HEK293 (cell line): ENCODE measurements around the gene DLG2.

Experiments used
- CTCF ChIA-PET: fragments of 350-600 bp; formaldehyde crosslinking; extraction: SDS; loops from one replicate; lab custom pipeline; 2021; ENCODE audit warnings: antibody characterized with exemption; lab: Yijun Ruan, JAX
- POLR2A ChIA-PET: fragments of 300-600 bp; formaldehyde crosslinking; extraction: SDS; loops from one replicate; lab custom pipeline; 2020; ENCODE audit warnings: antibody characterized with exemption, inconsistent platforms; lab: Yijun Ruan, JAX
- H3K27ac ChIP-seq: fragments of 200-500 bp; sonication (Bioruptor generic); 2 replicates; pipeline ENCODE4 v1.5.1; 2014; ENCODE audit warnings: low read depth, low read length, control low read depth, inconsistent platforms; ENCODE audit errors: extremely low read depth
- H3K36me3 ChIP-seq, 2 experiments: fragments of 200-500 bp in 1 of 2; sonication (Bioruptor generic) in 1 of 2; 1 replicate in 1 of 2; 2 replicates in 1 of 2; pipeline ENCODE4 v1.5.1; 2014 to 2017; ENCODE audit warnings: inconsistent platforms in 2 of 2, low read length in 2 of 2; ENCODE audit not compliant: control insufficient read depth in 2 of 2, insufficient read depth in 1 of 2
- H3K4me1 ChIP-seq: fragments of 200-500 bp; sonication (Bioruptor generic); 2 replicates; pipeline ENCODE4 v1.5.1; 2014; ENCODE audit warnings: mild to moderate bottlenecking, low read length, inconsistent platforms; ENCODE audit not compliant: control insufficient read depth, insufficient read depth
- H3K4me3 ChIP-seq: 2 replicates; pipeline ENCODE4 v1.5.1; 2011; ENCODE audit warnings: low read depth, mild to moderate bottlenecking, control low read depth, low read length, moderate library complexity
- H3K9me3 ChIP-seq: fragments of 200-500 bp; sonication (Bioruptor generic); 2 replicates; pipeline ENCODE4 v1.5.1; 2014; ENCODE audit warnings: low read depth, low read length, inconsistent platforms; ENCODE audit not compliant: control insufficient read depth, insufficient read depth
- HOXA7 ChIP-seq: sonication (generic); formaldehyde crosslinking; IDR thresholded peaks from 2 replicates; pipeline ENCODE4 v1.8.1; 2022; ENCODE audit warnings: missing genetic modification reagents, borderline replicate concordance
- KLF1 ChIP-seq: fragments of 450-650 bp; formaldehyde crosslinking; IDR thresholded peaks from 2 replicates; pipeline ENCODE4 v1.5.1; 2016; ENCODE audit warnings: missing biosample characterization, missing genetic modification characterization
- RBAK ChIP-seq: fragments of 450-650 bp; formaldehyde crosslinking; IDR thresholded peaks from 2 replicates; pipeline ENCODE4 v1.5.1; 2016; ENCODE audit warnings: missing biosample characterization, missing genetic modification characterization
- SCRT1 ChIP-seq: fragments of 450-650 bp; formaldehyde crosslinking; IDR thresholded peaks from 2 replicates; pipeline ENCODE4 v1.5.1; 2016; ENCODE audit warnings: missing biosample characterization, missing genetic modification characterization, borderline replicate concordance
- ZBTB21 ChIP-seq: fragments of 450-650 bp; formaldehyde crosslinking; IDR thresholded peaks from 2 replicates; pipeline ENCODE4 v1.5.1; 2017; ENCODE audit warnings: missing biosample characterization, missing genetic modification characterization
- ZNF146 ChIP-seq: fragments of 450-650 bp; formaldehyde crosslinking; IDR thresholded peaks from 2 replicates; pipeline ENCODE4 v1.5.1; 2016; ENCODE audit warnings: missing biosample characterization, missing genetic modification characterization
- ZNF157 ChIP-seq: fragments of 450-650 bp; formaldehyde crosslinking; IDR thresholded peaks from 2 replicates; pipeline ENCODE4 v1.5.1; 2016; ENCODE audit warnings: missing biosample characterization, missing genetic modification characterization
- ZNF214 ChIP-seq: fragments of 450-650 bp; formaldehyde crosslinking; IDR thresholded peaks from 2 replicates; pipeline ENCODE4 v1.5.1; 2017; ENCODE audit warnings: missing biosample characterization, mild to moderate bottlenecking, missing genetic modification characterization, borderline replicate concordance
- ZNF423 ChIP-seq: fragments of 450-650 bp; formaldehyde crosslinking; IDR thresholded peaks from 2 replicates; pipeline ENCODE4 v1.5.1; 2016; ENCODE audit warnings: missing biosample characterization, missing genetic modification characterization
- ZNF514 ChIP-seq: fragments of 450-650 bp; formaldehyde crosslinking; IDR thresholded peaks from 2 replicates; pipeline ENCODE4 v1.5.1; 2016; ENCODE audit warnings: missing biosample characterization, missing genetic modification characterization
- ZNF548 ChIP-seq: fragments of 450-650 bp; formaldehyde crosslinking; IDR thresholded peaks from 2 replicates; pipeline ENCODE4 v1.5.1; 2016; ENCODE audit warnings: missing biosample characterization, missing genetic modification characterization
- ZNF560 ChIP-seq: fragments of 450-650 bp; formaldehyde crosslinking; IDR thresholded peaks from 2 replicates; pipeline ENCODE4 v1.5.1; 2017; ENCODE audit warnings: missing biosample characterization, missing genetic modification characterization, borderline replicate concordance
- ZNF621 ChIP-seq: fragments of 450-650 bp; formaldehyde crosslinking; IDR thresholded peaks from 2 replicates; pipeline ENCODE4 v1.5.1; 2017; ENCODE audit warnings: missing biosample characterization, missing genetic modification characterization
- ZNF654 ChIP-seq: fragments of 450-650 bp; formaldehyde crosslinking; IDR thresholded peaks from 2 replicates; pipeline ENCODE4 v1.5.1; 2016; ENCODE audit warnings: low read depth, missing biosample characterization, missing genetic modification characterization
- ZNF670 ChIP-seq: fragments of 450-650 bp; formaldehyde crosslinking; IDR thresholded peaks from 2 replicates; pipeline ENCODE4 v1.5.1; 2016; ENCODE audit warnings: missing biosample characterization, missing genetic modification characterization, low read depth
- ZNF768 ChIP-seq: fragments of 450-650 bp; formaldehyde crosslinking; IDR thresholded peaks from 2 replicates; pipeline ENCODE4 v1.5.1; 2018; ENCODE audit warnings: missing biosample characterization, mild to moderate bottlenecking, missing genetic modification characterization
- ZNF776 ChIP-seq: fragments of 450-650 bp; formaldehyde crosslinking; IDR thresholded peaks from 2 replicates; pipeline ENCODE4 v1.5.0; 2017; ENCODE audit warnings: missing biosample characterization, missing genetic modification characterization, borderline replicate concordance
- ZSCAN23 ChIP-seq: fragments of 450-650 bp; formaldehyde crosslinking; IDR thresholded peaks from 2 replicates; pipeline ENCODE4 v1.5.1; 2016; ENCODE audit warnings: missing biosample characterization, missing genetic modification characterization
- TF ChIP-seq, protein P1 (sequence below): fragments of 450-650 bp; formaldehyde crosslinking; IDR thresholded peaks from 2 replicates; pipeline ENCODE4 v1.5.1; 2016; ENCODE audit warnings: missing biosample characterization, missing genetic modification characterization
- TF ChIP-seq, protein P2 (sequence below): IDR thresholded peaks from 2 replicates; pipeline ENCODE4 v1.6.1; 2011; ENCODE audit warnings: mild to moderate bottlenecking, low read depth, low read length, borderline replicate concordance
- TF ChIP-seq, protein P3 (sequence below): fragments of 450-650 bp; formaldehyde crosslinking; IDR thresholded peaks from 2 replicates; pipeline ENCODE4 v1.5.1; 2016; ENCODE audit warnings: missing biosample characterization, missing genetic modification characterization
- TF ChIP-seq, protein P4 (sequence below): fragments of 450-650 bp; formaldehyde crosslinking; IDR thresholded peaks from 2 replicates; pipeline ENCODE4 v1.5.1; 2017; ENCODE audit warnings: missing biosample characterization, mild to moderate bottlenecking, missing genetic modification characterization, moderate library complexity
- TF ChIP-seq, protein P5 (sequence below): fragments of 450-650 bp; formaldehyde crosslinking; IDR thresholded peaks from 2 replicates; pipeline ENCODE4 v1.5.1; 2017; ENCODE audit warnings: missing biosample characterization, missing genetic modification characterization
- TF ChIP-seq, protein P6 (sequence below): fragments of 450-650 bp; formaldehyde crosslinking; IDR thresholded peaks from 2 replicates; pipeline ENCODE4 v1.5.1; 2017; ENCODE audit warnings: missing biosample characterization, missing genetic modification characterization

Gene DLG2

DNA sequence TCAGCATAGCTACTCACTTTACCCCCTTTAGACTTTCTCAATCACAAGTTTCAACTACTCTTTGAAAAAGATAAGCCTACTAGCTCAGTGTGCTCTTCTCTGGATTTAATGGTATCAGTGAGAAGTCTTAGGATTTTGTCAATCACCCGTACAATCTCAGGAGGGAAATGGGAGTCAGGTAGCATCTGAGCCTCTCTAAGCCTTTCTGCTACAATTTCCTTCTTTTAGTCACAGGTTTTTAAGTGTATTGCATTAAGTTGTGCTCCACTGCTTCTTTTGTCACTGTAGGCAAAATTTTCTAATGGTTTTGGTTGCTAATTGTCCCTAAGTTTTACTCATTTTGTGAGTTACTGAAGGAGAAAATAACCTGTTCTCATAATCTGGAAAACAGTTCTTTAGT lies 1582.4 kb downstream of the DLG2 start:
- no peaks in the 10 kb centered on the region for H3K9me3 ChIP-seq
- ChIA-PET CTCF (interaction anchor here (0.6 kb wide), 1 partner anchor 345 kb away, joined by 3 read pairs; no protein-coding TSS in a partner anchor), POLR2A (no interaction called here)
- no peaks in the 10 kb centered on the region for H3K36me3 ChIP-seq
- H3K4me3 ChIP-seq = no peak overlapping the region
- H3K4me1 ChIP-seq = no peaks in the 10 kb centered on the region
- no peak overlapping the region for H3K27ac ChIP-seq
- TF ChIP-seq ZNF654 (no peak), SCRT1 (tag by site-specific recombination) (no peak), ZNF514 (tag by site-specific recombination) (no peak), RBAK (tag by site-specific recombination) (no peak), ZNF768 (tag by site-specific recombination) (no peak), ZSCAN23 (tag by site-specific recombination) (no peak), ZNF621 (no peak), ZNF146 (no peak), ZNF560 (tag by site-specific recombination) (no peak), KLF1 (tag by site-specific recombination) (no peak), ZNF670 (tag by site-specific recombination) (no peak), ZNF214 (tag by site-specific recombination) (no peak)
- TF ChIP-seq, protein P1, sequence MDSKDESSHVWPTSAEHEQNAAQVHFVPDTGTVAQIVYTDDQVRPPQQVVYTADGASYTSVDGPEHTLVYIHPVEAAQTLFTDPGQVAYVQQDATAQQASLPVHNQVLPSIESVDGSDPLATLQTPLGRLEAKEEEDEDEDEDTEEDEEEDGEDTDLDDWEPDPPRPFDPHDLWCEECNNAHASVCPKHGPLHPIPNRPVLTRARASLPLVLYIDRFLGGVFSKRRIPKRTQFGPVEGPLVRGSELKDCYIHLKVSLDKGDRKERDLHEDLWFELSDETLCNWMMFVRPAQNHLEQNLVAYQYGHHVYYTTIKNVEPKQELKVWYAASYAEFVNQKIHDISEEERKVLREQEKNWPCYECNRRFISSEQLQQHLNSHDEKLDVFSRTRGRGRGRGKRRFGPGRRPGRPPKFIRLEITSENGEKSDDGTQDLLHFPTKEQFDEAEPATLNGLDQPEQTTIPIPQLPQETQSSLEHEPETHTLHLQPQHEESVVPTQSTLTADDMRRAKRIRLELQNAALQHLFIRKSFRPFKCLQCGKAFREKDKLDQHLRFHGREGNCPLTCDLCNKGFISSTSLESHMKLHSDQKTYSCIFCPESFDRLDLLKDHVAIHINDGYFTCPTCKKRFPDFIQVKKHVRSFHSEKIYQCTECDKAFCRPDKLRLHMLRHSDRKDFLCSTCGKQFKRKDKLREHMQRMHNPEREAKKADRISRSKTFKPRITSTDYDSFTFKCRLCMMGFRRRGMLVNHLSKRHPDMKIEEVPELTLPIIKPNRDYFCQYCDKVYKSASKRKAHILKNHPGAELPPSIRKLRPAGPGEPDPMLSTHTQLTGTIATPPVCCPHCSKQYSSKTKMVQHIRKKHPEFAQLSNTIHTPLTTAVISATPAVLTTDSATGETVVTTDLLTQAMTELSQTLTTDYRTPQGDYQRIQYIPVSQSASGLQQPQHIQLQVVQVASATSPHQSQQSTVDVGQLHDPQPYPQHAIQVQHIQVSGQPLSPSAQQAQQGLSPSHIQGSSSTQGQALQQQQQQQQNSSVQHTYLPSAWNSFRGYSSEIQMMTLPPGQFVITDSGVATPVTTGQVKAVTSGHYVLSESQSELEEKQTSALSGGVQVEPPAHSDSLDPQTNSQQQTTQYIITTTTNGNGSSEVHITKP = no peak
- TF ChIP-seq, protein P2, sequence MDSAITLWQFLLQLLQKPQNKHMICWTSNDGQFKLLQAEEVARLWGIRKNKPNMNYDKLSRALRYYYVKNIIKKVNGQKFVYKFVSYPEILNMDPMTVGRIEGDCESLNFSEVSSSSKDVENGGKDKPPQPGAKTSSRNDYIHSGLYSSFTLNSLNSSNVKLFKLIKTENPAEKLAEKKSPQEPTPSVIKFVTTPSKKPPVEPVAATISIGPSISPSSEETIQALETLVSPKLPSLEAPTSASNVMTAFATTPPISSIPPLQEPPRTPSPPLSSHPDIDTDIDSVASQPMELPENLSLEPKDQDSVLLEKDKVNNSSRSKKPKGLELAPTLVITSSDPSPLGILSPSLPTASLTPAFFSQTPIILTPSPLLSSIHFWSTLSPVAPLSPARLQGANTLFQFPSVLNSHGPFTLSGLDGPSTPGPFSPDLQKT = no peak
- TF ChIP-seq, protein P3, sequence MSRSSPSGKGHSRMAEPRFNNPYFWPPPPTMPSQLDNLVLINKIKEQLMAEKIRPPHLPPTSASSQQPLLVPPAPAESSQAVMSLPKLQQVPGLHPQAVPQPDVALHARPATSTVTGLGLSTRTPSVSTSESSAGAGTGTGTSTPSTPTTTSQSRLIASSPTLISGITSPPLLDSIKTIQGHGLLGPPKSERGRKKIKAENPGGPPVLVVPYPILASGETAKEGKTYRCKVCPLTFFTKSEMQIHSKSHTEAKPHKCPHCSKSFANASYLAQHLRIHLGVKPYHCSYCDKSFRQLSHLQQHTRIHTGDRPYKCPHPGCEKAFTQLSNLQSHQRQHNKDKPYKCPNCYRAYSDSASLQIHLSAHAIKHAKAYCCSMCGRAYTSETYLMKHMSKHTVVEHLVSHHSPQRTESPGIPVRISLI (tag by site-specific recombination) = no peak

DNA sequence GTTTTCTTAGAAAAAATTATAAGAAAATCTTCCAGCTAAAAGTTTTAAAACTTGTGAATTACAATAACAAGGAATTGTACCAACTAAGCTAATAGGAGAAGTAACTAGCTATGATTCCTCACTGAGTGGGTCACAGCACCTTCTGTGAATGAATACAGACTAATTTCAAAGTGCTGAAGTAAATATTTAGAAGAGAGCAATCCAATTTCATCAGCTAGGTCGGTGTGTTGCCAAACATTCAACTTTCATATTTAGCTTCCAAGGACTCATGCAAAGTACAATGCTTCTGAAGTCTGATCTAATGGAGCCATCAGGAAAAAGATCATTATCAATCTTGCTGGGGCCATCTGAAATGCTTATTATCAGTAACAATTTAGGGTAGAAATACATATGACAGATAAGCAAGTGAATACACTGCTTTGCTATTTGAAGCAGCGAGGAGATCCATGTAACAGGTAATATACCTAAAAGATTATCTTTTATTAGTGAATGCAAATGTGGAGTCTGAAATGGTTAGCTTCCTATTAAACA lies 1590.4 kb downstream of the DLG2 start:
- POLR2A ChIA-PET = no interaction called here
- CTCF ChIA-PET = interaction anchor here (0.6 kb wide), 1 partner anchor 92 kb away, joined by 5 read pairs; no protein-coding TSS in a partner anchor
- Histone ChIP-seq H3K4me3 (no peak overlapping the region), H3K27ac (no peak overlapping the region), H3K36me3 (no peaks in the 10 kb centered on the region), H3K4me1 (no peaks in the 10 kb centered on the region), H3K9me3 (no peaks in the 10 kb centered on the region)
- TF ChIP-seq ZBTB21 (tag by site-specific recombination) = no peak
- TF ChIP-seq, protein P4, sequence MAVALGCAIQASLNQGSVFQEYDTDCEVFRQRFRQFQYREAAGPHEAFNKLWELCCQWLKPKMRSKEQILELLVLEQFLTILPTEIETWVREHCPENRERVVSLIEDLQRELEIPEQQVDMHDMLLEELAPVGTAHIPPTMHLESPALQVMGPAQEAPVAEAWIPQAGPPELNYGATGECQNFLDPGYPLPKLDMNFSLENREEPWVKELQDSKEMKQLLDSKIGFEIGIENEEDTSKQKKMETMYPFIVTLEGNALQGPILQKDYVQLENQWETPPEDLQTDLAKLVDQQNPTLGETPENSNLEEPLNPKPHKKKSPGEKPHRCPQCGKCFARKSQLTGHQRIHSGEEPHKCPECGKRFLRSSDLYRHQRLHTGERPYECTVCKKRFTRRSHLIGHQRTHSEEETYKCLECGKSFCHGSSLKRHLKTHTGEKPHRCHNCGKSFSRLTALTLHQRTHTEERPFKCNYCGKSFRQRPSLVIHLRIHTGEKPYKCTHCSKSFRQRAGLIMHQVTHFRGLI (tag by site-specific recombination) = no peak
- TF ChIP-seq HOXA7 (CRISPR knock-in tag) = no peak
- TF ChIP-seq ZNF548 (tag by site-specific recombination) = no peak
- TF ChIP-seq, protein P5, sequence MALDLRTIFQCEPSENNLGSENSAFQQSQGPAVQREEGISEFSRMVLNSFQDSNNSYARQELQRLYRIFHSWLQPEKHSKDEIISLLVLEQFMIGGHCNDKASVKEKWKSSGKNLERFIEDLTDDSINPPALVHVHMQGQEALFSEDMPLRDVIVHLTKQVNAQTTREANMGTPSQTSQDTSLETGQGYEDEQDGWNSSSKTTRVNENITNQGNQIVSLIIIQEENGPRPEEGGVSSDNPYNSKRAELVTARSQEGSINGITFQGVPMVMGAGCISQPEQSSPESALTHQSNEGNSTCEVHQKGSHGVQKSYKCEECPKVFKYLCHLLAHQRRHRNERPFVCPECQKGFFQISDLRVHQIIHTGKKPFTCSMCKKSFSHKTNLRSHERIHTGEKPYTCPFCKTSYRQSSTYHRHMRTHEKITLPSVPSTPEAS (tag by site-specific recombination) = no peak
- TF ChIP-seq ZNF776 (tag by site-specific recombination) = no peak
- no peak for TF ChIP-seq ZNF423 (tag by site-specific recombination)
- TF ChIP-seq ZNF157 (tag by site-specific recombination) = no peak
- TF ChIP-seq, protein P6, sequence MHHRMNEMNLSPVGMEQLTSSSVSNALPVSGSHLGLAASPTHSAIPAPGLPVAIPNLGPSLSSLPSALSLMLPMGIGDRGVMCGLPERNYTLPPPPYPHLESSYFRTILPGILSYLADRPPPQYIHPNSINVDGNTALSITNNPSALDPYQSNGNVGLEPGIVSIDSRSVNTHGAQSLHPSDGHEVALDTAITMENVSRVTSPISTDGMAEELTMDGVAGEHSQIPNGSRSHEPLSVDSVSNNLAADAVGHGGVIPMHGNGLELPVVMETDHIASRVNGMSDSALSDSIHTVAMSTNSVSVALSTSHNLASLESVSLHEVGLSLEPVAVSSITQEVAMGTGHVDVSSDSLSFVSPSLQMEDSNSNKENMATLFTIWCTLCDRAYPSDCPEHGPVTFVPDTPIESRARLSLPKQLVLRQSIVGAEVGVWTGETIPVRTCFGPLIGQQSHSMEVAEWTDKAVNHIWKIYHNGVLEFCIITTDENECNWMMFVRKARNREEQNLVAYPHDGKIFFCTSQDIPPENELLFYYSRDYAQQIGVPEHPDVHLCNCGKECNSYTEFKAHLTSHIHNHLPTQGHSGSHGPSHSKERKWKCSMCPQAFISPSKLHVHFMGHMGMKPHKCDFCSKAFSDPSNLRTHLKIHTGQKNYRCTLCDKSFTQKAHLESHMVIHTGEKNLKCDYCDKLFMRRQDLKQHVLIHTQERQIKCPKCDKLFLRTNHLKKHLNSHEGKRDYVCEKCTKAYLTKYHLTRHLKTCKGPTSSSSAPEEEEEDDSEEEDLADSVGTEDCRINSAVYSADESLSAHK (tag by site-specific recombination) = no peak
